ENCODE data around the gene CYB5R3.
A peak's percentile ranks its signal among the peaks of the same experiment; 100 is the strongest.

CYB5R3 gene

GRCh38 chr22:42685941-42686653 is 36.9 kb upstream of the CYB5R3 start:
- no peak for TF ChIP-seq CTCF (IDR thresholded peaks at IDR 0.05; ENCODE audit: borderline replicate concordance, control extremely low read depth, extremely low read depth, insufficient read depth, missing control alignments)
- DNase-seq (ENCODE audit: low spot score) = peak; percentile 36
- in situ Hi-C loops (cut with MboI; ENCODE audit: low sequenced_read_pairs, unreplicated experiment) = no loop called here

GRCh38 chr22:42684462-42685195 is 35.4 kb upstream of the CYB5R3 start:
- in situ Hi-C loops (cut with MboI; ENCODE audit: low sequenced_read_pairs, unreplicated experiment) = no loop called here
- DNase-seq (ENCODE audit: low spot score) = no peak
- no peak for TF ChIP-seq CTCF (IDR thresholded peaks at IDR 0.05; ENCODE audit: borderline replicate concordance, control extremely low read depth, extremely low read depth, insufficient read depth, missing control alignments)

GRCh38 chr22:42683578-42684283 is 34.5 kb upstream of the CYB5R3 start:
- DNase-seq (ENCODE audit: low spot score) = peak; percentile 13
- in situ Hi-C loops (cut with MboI; ENCODE audit: low sequenced_read_pairs, unreplicated experiment) = no loop called here
- no peak for TF ChIP-seq CTCF (IDR thresholded peaks at IDR 0.05; ENCODE audit: borderline replicate concordance, control extremely low read depth, extremely low read depth, insufficient read depth, missing control alignments)

DNA sequence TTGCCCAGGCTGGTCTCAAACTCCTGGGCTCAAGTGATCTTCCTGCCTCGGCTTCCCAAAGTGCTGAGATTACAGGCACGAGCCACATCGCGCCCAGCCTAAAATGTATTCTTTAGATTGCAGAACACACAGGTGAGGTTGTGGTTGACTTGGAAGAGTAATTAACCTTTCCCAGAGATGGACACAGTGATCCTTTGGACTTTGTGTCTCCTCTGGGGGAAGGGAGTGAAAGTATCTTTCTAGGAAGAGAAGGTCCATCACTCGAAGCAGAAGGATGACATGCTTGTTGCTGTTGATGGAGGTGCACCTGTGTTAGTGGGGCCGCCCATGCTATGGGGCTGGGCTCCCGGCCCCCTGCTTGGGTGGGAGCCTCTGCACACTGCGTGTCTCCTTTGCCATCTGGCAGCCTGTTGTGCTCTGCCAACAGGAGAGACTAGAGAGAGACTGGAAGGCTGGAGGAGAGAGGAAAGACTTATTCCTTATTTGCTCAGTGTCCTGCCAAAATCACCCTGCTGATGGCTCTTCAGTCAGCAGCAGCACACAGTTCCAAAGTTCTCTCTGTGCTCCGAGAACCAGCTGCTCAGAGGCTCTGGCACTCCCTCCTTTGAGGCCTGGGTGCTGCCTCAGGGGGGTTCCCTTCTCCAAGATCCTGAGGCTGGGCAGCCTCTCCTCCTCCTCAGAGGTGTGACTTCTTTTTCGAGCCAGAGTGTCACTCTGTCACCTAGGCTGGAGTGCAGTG is 33.1 kb upstream of the CYB5R3 start:
- no peak for DNase-seq (ENCODE audit: low spot score)
- no peak for TF ChIP-seq CTCF (IDR thresholded peaks at IDR 0.05; ENCODE audit: borderline replicate concordance, control extremely low read depth, extremely low read depth, insufficient read depth, missing control alignments)
- in situ Hi-C loops (cut with MboI; ENCODE audit: low sequenced_read_pairs, unreplicated experiment) = no loop called here

DNA sequence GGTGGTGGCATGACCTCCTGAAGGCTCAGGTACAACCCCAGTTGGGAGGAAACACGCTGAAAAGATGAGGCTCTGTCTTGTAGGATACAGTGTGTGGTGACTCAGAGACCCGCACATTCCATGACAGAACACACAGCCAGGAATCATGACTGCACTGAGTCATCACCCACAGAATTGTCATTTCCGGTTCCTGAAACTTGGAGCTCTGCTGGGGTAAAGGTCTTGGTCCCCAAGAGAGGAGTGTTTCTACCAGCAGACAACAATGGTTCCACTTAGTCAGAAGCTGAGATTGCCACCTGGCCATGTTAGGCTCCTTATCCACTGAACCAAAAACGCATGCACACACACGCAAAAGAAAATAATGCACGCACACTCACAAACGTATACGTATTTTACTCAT is 31.5 kb upstream of the CYB5R3 start:
- DNase-seq (ENCODE audit: low spot score) = no peak
- in situ Hi-C loops (cut with MboI; ENCODE audit: low sequenced_read_pairs, unreplicated experiment) = no loop called here
- TF ChIP-seq CTCF (IDR thresholded peaks at IDR 0.05; ENCODE audit: borderline replicate concordance, control extremely low read depth, extremely low read depth, insufficient read depth, missing control alignments) = no peak

GRCh38 chr22:42679691-42680090 is 30.5 kb upstream of the CYB5R3 start:
- TF ChIP-seq CTCF (IDR thresholded peaks at IDR 0.05; ENCODE audit: borderline replicate concordance, control extremely low read depth, extremely low read depth, insufficient read depth, missing control alignments) = no peak
- DNase-seq (ENCODE audit: low spot score) = no peak
- in situ Hi-C loops (cut with MboI; ENCODE audit: low sequenced_read_pairs, unreplicated experiment) = no loop called here

Data from GM13976 (cell line).